WTC11 (cell line): Measurements from ENCODE around the gene SKAP1. TPM values are rescaled to one million over a fixed set of nuclear protein-coding genes. Genes with fewer than 3 reads are reported as not detected.

Experiments used
- ATF1 ChIP-seq: sonication (generic); formaldehyde crosslinking; IDR thresholded peaks from 2 replicates; pipeline ENCODE4 v1.8.1; 2023; ENCODE audit warnings: mild to moderate bottlenecking, moderate library complexity, missing genetic modification reagents
- FOXJ3 ChIP-seq: sonication (generic); formaldehyde crosslinking; IDR thresholded peaks from 2 replicates; pipeline ENCODE4 v1.9.0; 2021; ENCODE audit warnings: missing genetic modification reagents, mild to moderate bottlenecking, borderline replicate concordance
- FOXP1 ChIP-seq: sonication (generic); formaldehyde crosslinking; IDR thresholded peaks from 2 replicates; pipeline ENCODE4 v1.8.0; 2022; ENCODE audit warnings: missing genetic modification reagents, mild to moderate bottlenecking, moderate library complexity, borderline replicate concordance
- PRRX2 ChIP-seq: fragments of 250-450 bp; sonication (Bioruptor Pico); IDR thresholded peaks from 2 replicates; pipeline ENCODE4 v1.8.0; 2021; ENCODE audit warnings: mild to moderate bottlenecking
- SMAD3 ChIP-seq: sonication (generic); formaldehyde crosslinking; IDR thresholded peaks from 2 replicates; pipeline ENCODE4 v1.8.0; 2022; ENCODE audit warnings: missing genetic modification reagents, mild to moderate bottlenecking, borderline replicate concordance
- TP53 ChIP-seq: sonication (generic); formaldehyde crosslinking; IDR thresholded peaks from 2 replicates; pipeline ENCODE4 v1.8.1; 2023; ENCODE audit warnings: mild to moderate bottlenecking, missing genetic modification reagents
- ZNF138 ChIP-seq: sonication (generic); formaldehyde crosslinking; conservative IDR thresholded peaks from 2 replicates; pipeline ENCODE4 v1.8.1; 2022; ENCODE audit warnings: mild to moderate bottlenecking, moderate library complexity, missing genetic modification reagents
- ZNF396 ChIP-seq: fragments of 250-450 bp; sonication (Bioruptor Pico); IDR thresholded peaks from 2 replicates; pipeline ENCODE4 v1.8.0; 2021; ENCODE audit warnings: mild to moderate bottlenecking, moderate library complexity, borderline replicate concordance
- ZNF423 ChIP-seq: fragments of 250-450 bp; sonication (Bioruptor Pico); IDR thresholded peaks from 2 replicates; pipeline ENCODE4 v2.1.2; 2022; ENCODE audit warnings: mild to moderate bottlenecking, moderate library complexity
- total RNA-seq: library from RNA; stranded (reverse); gene quantifications from 3 replicates; pipeline ENCODE4 v1.2.3, GENCODE V29; 2021
- TF ChIP-seq, protein P1 (sequence below): fragments of 250-450 bp; sonication (Bioruptor Pico); IDR thresholded peaks from 2 replicates; pipeline ENCODE4 v1.9.0; 2021; ENCODE audit warnings: moderate library complexity, mild to moderate bottlenecking, inconsistent platforms, borderline replicate concordance
- TF ChIP-seq, protein P2 (sequence below): sonication (generic); formaldehyde crosslinking; IDR thresholded peaks from 2 replicates; pipeline ENCODE4 v1.8.0; 2023; ENCODE audit warnings: mild to moderate bottlenecking, missing genetic modification reagents
- TF ChIP-seq, protein P3 (sequence below): sonication (generic); formaldehyde crosslinking; IDR thresholded peaks from 2 replicates; pipeline ENCODE4 v1.8.0; 2023; ENCODE audit warnings: missing genetic modification reagents, mild to moderate bottlenecking, borderline replicate concordance
- TF ChIP-seq, protein P4 (sequence below): fragments of 250-450 bp; sonication (Bioruptor Pico); IDR thresholded peaks from 2 replicates; pipeline ENCODE4 v1.9.0; 2021; ENCODE audit warnings: mild to moderate bottlenecking, borderline replicate concordance
- TF ChIP-seq, protein P5 (sequence below): sonication (generic); formaldehyde crosslinking; IDR thresholded peaks from 2 replicates; pipeline ENCODE4 v1.8.1; 2022; ENCODE audit warnings: mild to moderate bottlenecking, missing genetic modification reagents, moderate library complexity, borderline replicate concordance
- TF ChIP-seq, protein P6 (sequence below): fragments of 250-450 bp; sonication (Bioruptor Pico); IDR thresholded peaks from 2 replicates; pipeline ENCODE4 v2.1.2; 2022; ENCODE audit warnings: mild to moderate bottlenecking, moderate library complexity

The SKAP1 gene
- total RNA-seq, 1 experiment from 2014 or later, result not detected

DNA sequence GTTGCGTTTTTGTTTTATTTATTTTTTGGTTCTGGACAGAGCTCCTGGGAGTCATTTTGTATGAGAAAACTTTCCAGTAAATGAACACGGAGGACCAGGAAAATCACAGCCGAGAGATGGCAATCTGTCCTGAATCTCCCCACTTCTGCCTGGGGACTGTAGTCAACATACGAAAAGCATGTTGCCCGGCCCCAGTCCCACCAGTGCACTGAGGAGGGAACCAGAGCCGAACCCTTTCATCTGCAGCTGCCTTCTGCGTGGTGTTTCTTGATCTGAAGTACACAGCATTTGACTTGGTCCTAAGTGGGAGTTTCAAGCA is 303.5 kb downstream of the SKAP1 start (continued):
- TF ChIP-seq, protein P1, sequence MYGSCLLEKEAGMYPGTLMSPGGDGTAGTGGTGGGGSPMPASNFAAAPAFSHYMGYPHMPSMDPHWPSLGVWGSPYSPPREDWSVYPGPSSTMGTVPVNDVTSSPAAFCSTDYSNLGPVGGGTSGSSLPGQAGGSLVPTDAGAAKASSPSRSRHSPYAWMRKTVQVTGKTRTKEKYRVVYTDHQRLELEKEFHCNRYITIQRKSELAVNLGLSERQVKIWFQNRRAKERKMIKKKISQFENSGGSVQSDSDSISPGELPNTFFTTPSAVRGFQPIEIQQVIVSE, result no peak
- TF ChIP-seq, protein P2, sequence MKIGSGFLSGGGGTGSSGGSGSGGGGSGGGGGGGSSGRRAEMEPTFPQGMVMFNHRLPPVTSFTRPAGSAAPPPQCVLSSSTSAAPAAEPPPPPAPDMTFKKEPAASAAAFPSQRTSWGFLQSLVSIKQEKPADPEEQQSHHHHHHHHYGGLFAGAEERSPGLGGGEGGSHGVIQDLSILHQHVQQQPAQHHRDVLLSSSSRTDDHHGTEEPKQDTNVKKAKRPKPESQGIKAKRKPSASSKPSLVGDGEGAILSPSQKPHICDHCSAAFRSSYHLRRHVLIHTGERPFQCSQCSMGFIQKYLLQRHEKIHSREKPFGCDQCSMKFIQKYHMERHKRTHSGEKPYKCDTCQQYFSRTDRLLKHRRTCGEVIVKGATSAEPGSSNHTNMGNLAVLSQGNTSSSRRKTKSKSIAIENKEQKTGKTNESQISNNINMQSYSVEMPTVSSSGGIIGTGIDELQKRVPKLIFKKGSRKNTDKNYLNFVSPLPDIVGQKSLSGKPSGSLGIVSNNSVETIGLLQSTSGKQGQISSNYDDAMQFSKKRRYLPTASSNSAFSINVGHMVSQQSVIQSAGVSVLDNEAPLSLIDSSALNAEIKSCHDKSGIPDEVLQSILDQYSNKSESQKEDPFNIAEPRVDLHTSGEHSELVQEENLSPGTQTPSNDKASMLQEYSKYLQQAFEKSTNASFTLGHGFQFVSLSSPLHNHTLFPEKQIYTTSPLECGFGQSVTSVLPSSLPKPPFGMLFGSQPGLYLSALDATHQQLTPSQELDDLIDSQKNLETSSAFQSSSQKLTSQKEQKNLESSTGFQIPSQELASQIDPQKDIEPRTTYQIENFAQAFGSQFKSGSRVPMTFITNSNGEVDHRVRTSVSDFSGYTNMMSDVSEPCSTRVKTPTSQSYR (CRISPR knock-in tag), result no peak
- TF ChIP-seq, protein P3, sequence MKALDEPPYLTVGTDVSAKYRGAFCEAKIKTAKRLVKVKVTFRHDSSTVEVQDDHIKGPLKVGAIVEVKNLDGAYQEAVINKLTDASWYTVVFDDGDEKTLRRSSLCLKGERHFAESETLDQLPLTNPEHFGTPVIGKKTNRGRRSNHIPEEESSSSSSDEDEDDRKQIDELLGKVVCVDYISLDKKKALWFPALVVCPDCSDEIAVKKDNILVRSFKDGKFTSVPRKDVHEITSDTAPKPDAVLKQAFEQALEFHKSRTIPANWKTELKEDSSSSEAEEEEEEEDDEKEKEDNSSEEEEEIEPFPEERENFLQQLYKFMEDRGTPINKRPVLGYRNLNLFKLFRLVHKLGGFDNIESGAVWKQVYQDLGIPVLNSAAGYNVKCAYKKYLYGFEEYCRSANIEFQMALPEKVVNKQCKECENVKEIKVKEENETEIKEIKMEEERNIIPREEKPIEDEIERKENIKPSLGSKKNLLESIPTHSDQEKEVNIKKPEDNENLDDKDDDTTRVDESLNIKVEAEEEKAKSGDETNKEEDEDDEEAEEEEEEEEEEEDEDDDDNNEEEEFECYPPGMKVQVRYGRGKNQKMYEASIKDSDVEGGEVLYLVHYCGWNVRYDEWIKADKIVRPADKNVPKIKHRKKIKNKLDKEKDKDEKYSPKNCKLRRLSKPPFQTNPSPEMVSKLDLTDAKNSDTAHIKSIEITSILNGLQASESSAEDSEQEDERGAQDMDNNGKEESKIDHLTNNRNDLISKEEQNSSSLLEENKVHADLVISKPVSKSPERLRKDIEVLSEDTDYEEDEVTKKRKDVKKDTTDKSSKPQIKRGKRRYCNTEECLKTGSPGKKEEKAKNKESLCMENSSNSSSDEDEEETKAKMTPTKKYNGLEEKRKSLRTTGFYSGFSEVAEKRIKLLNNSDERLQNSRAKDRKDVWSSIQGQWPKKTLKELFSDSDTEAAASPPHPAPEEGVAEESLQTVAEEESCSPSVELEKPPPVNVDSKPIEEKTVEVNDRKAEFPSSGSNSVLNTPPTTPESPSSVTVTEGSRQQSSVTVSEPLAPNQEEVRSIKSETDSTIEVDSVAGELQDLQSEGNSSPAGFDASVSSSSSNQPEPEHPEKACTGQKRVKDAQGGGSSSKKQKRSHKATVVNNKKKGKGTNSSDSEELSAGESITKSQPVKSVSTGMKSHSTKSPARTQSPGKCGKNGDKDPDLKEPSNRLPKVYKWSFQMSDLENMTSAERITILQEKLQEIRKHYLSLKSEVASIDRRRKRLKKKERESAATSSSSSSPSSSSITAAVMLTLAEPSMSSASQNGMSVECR, result no peak
- TF ChIP-seq TP53 (CRISPR knock-in tag) (no peak), ZNF396 (CRISPR knock-in tag) (no peak), FOXJ3 (CRISPR knock-in tag) (no peak), ZNF138 (CRISPR knock-in tag) (no peak), FOXP1 (no peak), ZNF423 (CRISPR knock-in tag) (no peak), PRRX2 (no peak), ATF1 (CRISPR knock-in tag) (no peak), SMAD3 (CRISPR knock-in tag) (no peak)
- TF ChIP-seq, protein P4, sequence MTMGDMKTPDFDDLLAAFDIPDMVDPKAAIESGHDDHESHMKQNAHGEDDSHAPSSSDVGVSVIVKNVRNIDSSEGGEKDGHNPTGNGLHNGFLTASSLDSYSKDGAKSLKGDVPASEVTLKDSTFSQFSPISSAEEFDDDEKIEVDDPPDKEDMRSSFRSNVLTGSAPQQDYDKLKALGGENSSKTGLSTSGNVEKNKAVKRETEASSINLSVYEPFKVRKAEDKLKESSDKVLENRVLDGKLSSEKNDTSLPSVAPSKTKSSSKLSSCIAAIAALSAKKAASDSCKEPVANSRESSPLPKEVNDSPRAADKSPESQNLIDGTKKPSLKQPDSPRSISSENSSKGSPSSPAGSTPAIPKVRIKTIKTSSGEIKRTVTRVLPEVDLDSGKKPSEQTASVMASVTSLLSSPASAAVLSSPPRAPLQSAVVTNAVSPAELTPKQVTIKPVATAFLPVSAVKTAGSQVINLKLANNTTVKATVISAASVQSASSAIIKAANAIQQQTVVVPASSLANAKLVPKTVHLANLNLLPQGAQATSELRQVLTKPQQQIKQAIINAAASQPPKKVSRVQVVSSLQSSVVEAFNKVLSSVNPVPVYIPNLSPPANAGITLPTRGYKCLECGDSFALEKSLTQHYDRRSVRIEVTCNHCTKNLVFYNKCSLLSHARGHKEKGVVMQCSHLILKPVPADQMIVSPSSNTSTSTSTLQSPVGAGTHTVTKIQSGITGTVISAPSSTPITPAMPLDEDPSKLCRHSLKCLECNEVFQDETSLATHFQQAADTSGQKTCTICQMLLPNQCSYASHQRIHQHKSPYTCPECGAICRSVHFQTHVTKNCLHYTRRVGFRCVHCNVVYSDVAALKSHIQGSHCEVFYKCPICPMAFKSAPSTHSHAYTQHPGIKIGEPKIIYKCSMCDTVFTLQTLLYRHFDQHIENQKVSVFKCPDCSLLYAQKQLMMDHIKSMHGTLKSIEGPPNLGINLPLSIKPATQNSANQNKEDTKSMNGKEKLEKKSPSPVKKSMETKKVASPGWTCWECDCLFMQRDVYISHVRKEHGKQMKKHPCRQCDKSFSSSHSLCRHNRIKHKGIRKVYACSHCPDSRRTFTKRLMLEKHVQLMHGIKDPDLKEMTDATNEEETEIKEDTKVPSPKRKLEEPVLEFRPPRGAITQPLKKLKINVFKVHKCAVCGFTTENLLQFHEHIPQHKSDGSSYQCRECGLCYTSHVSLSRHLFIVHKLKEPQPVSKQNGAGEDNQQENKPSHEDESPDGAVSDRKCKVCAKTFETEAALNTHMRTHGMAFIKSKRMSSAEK (CRISPR knock-in tag), result no peak
- TF ChIP-seq, protein P5, sequence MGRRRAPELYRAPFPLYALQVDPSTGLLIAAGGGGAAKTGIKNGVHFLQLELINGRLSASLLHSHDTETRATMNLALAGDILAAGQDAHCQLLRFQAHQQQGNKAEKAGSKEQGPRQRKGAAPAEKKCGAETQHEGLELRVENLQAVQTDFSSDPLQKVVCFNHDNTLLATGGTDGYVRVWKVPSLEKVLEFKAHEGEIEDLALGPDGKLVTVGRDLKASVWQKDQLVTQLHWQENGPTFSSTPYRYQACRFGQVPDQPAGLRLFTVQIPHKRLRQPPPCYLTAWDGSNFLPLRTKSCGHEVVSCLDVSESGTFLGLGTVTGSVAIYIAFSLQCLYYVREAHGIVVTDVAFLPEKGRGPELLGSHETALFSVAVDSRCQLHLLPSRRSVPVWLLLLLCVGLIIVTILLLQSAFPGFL (CRISPR knock-in tag), result no peak
- TF ChIP-seq, protein P6, sequence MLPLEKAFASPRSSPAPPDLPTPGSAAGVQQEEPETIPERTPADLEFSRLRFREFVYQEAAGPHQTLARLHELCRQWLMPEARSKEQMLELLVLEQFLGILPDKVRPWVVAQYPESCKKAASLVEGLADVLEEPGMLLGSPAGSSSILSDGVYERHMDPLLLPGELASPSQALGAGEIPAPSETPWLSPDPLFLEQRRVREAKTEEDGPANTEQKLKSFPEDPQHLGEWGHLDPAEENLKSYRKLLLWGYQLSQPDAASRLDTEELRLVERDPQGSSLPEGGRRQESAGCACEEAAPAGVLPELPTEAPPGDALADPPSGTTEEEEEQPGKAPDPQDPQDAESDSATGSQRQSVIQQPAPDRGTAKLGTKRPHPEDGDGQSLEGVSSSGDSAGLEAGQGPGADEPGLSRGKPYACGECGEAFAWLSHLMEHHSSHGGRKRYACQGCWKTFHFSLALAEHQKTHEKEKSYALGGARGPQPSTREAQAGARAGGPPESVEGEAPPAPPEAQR (CRISPR knock-in tag), result no peak
